GM18861 (cell line): Measurements from ENCODE around the gene KRT38.

Source experiments
- ATAC-seq: cut with Tn5 transposase; IDR thresholded peaks from one replicate; pipeline ENCODE4 v1.9.1; 2021; ENCODE audit not compliant: unreplicated experiment

KRT38 gene

DNA sequence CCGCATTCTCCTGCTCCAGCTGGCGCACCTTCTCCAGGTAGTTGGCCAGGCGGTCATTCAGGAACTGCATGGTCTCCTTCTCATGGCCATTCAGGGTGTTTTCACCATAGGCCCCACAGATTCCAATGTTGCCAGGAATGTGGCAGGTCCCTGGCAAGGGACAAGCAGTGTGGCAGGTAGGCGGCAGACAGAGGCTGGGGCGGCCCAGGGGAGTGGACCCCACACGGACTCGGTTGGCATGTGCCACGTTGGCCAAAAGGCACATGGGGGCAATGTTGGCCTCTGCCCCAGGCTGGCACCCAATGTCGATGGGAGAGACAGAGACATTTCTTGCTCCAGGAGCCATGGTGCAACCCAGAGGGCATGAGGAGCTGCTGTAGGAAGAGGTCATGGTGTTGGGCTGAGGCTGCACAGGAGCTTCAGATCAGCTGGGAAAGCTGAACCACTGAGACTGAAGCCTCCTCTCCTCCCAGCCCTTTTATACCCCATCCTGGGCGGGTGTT is at the start of gene KRT38:
KRT38 (minus strand) TSS at position 453 of the 503 bp plus-strand sequence; CDS start at position 391, 62 bp downstream.
- no peak for ATAC-seq

DNA sequence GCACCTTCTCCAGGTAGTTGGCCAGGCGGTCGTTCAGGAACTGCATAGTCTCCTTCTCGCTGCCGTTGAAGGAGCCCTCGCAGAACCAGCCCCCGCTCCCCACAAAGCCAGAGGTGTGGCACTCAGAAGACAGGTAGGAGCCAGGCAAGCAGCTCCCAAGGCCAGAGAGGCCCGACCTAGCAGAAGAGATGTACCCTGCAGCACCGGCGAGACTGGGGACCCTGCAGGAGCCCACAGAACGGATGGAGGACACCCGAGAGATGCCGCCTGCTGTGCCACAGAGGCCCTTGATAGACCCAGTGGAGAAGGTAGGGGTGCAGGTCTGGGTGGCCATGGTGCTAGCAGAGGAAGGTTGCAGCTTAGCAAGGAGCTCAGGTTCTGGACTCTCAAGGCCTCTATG is 48.7 kb upstream of the KRT38 start, which contains the start of gene KRT36:
KRT36 (minus strand) TSS at position 380 of the 400 bp plus-strand sequence; CDS start at position 334, 46 bp downstream.
- no peak for ATAC-seq

DNA sequence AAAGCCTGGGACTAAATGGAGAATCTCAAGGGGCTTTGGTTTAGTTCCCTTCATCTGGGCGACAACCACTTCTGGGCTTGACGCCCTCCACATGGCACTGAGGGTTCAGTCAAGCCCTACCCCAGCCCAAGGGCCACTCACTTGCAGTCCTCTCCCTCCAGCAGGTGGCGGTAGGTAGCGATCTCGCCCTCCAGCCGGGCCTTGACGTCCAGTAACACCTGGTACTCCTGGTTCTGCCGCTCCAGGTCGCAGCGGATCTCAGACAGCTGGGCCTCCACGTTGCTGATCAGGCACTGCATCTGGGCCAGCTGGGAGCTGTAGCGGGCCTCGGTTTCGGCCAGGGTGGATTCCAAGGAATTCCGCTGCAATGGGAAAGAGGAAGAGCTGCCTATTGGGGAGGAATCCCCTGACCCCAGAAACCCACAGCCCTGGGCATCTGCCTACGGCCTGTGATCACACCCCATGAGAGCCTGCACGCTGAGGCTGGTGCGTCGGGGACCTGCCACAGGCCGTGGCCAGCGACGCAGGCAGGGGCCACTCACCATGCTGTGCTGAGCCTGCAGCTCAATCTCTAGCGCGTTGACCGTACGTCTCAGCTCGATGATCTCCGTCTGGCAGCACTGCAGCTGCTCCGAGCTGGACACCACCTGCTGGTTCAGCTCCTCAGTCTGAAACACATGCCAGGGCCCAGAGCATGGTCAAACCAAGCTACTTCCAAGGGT is 46.2 kb upstream of the KRT38 start:
- no peak for ATAC-seq

DNA sequence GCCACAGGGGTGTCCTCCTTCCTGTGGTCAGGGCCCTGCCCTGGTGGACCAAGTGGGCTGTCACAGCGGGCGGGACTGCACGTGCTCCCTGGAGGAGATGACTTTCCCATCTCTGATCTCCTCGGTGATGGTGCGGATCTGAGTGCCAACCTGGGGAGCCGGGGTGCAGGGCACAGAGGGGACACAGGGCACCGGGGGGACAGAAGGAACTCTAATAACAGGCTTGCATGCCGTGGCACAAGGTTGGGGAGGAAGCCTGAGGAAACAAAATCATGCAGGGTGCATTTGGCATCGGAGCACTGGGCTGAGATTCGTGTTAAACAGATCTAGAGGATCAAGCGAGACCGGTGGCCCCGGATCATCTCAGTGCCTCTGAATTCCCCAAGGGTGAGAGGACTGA is 45.5 kb upstream of the KRT38 start:
- no peak for ATAC-seq

DNA sequence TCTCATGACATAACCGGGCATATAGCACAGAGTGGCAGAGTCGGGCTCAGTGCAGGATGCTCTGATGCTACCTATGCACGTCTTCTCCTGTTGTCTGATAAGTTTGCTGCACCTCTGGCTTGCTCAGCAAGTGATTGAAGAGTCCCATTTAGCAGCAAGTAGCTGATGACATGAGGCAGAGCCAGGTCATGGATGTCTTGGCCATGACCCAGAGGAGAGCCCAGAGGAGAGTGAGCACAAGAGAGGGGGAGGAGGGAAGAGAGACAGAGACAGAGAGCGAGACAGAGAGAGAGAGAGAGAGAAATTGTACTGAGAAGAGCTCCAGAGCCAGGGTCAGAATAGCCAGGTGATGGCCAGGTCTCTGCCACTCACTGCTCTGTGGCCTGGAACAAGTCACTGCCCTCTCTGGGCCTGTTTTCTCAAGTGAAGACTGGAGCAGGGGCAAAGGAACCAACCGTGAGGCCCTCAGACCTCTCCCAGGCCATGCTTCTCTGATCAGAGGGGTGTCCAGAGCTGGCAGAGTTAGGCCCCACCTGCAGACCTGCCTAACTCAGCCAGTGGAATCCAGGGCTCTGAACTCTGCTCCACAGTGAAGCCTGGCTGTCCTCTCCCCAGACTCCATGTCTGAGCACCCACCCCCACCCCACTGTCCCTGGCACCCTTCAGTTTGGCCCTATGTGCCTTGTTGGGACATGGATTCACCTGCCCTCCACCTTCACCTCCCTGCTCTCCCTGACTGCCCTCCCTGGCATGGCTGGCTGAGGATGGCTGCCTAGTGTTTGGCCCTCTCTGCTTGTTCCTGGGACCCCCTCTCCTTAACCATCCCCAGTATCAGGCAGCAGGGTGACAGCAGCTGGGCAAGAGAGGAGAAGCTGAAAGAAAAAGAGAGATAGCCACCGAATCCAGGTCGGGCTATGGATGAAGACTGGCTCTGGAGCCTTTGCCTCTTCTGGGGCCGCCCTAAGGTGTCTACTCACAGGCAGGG is 44.4 kb upstream of the KRT38 start:
- no peak for ATAC-seq

DNA sequence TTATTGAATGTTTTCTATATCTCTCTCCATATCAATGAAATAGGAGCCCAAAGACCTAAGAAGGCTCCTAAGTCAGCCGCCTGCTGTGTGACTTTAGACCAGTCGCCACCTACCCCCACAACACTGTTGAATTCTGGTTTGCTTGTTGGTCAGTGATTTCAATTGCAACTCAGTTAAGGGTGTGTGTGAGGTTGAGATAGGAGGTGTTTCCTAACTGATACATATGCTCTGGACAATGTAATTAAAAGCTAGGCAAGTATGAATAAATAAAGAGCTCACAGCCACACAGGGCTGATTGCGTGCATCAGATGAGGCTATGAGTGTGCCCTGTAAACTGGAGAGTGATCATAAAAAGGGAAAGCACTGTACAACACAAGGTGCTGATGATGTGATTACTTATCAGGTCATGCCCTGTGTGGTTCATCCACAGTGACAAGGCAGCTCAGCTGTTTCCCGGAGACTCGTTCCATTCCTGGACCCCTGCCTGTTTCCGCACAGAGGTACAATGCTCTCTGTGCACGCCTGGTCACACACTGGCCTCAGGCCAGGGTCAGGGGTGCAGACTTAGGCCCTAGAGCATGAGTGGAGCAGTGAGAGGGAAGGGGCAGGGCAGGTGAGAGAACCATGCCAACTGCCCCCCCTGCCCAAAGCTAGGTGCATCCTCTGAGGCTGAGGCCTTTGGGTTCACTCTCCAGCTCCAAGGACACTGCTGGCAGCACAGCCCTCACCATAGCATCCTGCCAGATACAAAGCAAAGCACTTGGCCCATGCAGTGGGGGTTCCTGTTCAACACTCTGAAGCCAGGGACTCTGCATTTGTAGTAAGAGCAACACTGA is 43.4 kb upstream of the KRT38 start:
- no peak for ATAC-seq

DNA sequence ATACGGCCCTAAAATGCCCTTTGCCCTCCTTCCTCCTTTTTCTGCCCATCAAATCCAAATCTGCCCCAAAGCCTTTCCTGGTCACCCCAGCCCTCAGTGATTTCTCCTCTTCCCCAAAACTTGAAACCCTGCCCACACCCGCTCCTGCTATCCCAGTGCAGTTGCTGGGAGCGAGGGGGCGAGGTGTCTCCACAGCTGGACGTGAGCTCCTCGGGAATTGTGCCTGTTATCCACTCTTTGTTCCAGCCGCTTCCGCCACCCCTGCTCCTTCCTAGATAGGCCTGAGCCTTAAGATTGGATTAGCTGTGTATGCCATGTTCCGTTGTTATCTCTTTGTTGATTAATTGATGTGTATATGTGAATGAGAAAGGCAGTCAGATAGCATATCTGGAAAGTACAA is 42.7 kb upstream of the KRT38 start:
- no peak for ATAC-seq

DNA sequence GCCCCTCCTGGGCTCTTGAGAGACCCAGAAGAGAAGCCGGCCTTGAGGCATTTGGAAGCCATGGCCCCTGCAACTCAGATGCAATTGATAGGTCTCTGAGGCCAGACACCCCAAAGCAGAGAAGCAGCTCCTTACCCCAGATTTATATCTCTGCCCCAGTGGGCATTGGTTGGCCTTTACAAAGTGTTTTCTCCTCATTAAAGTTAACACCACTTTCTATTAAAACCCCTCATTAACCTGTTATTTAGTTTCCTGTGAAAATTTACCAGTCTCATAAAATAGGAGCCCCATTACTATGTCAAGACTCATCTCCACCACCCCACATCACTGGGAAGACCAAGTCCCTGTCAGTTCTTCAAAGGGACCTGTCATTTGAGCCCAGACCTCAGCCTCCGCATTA is 40.3 kb upstream of the KRT38 start, which contains the start of gene KRT35:
KRT35 (minus strand) TSS at position 116 of the 400 bp plus-strand sequence; CDS start at position 62, 54 bp downstream.
- ATAC-seq = no peak

DNA sequence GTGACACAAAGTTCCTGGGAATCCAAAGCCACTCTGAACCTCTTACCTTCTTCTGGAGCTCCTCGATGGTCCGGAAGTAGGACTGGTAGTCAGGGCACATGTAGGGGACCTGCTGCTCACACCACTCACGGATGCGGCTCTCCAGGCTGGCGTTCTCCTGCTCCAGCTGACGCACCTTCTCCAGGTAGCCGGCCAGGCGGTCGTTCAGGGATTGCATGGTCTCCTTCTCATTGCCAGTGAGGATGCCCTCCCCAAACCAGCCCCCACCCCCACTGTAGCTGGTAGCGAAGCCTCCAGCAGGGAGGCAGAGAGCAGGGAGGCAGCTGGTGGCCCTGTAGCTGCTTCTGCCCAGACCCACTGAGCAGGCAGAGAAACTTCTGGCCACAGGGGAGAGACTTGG is 39.8 kb upstream of the KRT38 start:
- no peak for ATAC-seq

DNA sequence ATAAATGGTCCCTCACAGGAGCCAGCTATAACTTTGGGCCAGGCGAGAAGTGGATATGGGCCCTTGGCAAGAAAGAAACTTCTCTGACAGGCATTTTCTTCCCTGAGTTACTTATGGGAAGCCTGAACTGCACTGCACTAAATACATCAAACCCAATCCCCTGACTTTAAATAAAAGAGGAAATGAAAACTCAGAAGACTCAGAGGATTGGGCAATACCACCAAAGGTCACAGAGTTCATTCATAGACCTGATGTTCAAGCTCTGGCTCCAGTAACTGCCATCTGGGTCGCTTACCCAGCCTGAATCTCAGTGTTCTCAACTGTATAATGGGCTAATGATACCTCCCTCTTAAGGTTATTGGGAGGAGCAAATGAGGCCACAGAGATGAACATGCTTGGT is 39.4 kb upstream of the KRT38 start:
- no peak for ATAC-seq

DNA sequence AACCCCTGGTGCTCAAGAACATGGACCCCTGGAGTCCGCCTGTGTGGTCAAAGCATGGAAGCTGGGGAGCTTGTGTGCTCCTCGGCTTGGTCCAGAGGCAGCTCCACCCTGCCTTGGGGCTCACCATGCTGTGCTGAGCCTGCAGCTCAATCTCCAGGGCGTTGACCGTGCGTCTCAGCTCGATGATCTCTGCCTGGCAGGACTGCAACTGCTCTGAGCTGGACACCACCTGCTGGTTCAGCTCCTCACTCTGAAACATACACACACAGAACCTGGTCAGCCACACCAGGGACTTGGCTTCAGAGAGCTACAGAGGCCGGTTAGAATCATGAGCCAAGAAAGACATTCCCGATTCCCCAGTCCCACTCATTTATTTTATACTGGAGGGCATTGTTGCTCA is 37.5 kb upstream of the KRT38 start:
- ATAC-seq = no peak

DNA sequence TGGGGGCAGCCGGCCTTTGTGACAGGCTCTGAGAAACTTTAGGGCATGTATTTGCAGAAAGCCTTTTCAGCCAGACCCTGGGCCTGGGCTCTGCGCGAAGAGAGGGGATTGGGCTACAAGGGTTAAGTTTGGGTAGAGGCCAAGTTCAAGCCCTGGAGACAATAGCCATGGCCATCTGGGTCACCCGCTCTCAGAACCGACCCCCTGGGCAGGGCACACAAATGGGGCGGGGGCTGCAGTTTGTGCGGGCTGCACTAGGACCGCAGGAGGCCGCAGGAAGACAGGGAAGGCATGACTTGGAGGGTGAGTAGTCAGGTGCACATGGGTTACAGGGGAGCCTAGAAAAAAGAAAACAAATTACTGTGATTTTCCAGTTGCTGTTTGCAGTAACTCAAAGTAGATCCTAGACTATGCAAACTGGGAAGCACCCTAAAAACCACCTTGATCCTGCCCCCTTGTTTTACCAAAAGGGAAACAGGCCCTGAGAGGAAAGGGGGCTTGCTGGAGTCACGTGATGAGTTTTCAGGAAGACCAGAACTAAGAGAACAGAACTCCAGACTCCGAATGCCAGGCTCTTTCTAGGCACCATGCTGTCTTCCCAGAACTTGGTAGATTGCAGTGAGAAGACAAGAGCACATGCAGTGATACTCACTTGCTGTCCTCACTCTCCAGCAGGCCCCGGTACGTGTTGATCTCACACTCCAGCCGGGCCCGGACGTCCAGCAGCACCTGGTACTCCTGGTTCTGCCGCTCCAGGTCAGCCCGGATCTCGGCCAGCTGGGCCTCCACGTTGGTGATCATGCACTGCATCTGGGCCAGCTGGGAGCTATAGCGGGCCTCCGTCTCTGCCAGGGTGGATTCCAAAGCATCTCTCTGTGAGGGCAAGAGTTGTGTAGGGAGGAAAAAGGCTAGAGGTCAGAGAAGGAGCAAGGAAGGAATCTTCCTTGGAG is 36.4 kb upstream of the KRT38 start:
- ATAC-seq = no peak

DNA sequence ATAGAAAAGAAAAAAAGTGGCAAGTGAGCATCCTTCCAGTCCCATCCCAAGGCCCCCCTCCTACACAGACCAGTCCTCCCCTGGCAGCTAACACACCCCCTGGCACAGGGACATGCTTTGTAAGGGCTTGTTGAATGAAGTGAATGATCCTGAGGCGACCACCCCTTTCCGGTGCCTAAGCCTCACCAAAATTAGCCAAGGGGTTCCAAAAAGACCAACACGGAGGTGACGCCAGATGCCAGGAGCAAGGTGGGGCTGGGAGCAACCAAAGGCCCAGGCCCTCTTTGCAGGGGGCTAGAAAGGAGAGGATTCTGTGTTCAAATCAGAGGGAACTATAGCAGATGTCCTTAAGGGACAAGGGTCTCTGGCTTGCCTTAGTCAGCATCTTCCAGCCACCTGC is 34.6 kb upstream of the KRT38 start:
- ATAC-seq = no peak

DNA sequence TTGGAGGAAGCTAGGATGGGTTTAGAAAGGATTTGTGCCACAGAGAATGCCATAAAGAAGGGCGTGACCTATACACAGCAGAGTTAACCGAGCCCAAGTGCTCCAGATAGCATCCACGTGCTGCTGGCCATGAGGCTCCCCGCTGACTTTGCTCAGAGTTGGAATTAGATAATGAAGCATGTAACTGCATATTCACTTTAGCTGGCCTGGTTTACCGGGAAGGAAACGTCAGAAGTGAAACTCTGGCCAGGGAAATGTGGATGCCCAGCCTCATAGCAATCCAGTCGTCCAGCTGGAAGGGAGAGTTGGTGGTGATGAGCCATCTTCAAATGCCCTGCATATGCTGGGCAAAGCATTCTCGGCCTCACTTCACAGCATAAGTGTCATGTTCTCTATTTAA is 34.1 kb upstream of the KRT38 start:
- ATAC-seq = no peak

DNA sequence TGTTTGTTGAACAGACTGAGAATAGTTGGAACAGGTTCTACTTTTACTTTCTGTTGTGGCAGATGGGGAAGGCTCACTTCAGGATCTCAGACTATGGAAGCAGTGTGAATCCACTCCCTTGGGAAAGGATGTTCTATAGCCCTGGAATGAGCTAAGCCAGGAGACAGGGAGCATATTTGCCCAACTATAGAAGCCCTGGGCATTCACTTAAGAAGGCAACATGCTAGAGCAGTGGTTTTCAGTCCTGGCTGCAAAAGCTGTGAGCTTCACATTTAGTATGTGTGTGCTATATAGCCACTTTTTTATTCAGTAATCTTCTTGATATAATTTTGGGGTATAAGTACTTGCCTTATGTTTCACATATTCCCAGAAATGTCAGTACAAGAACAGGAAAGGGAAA is 27.6 kb upstream of the KRT38 start:
- no peak for ATAC-seq

DNA sequence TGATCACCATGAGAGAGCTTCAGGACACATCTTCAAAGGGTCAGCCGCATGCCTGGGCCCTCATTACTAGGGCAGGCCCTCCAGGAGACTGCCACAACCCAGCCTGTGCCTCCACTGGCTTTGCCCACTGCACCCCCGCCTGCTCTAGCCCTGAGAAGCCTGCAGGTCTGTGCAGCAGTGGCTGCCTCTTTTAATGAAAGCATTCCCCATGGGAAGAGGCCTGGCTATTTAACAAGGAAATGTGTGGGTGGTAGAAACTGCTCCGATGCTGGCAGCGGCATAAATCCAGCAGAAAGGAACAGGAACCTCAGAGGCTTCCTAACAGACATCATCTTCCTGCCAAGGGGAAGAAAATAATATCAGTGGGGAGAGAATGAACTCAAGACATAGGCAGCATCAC is 26.8 kb upstream of the KRT38 start:
- ATAC-seq = no peak

DNA sequence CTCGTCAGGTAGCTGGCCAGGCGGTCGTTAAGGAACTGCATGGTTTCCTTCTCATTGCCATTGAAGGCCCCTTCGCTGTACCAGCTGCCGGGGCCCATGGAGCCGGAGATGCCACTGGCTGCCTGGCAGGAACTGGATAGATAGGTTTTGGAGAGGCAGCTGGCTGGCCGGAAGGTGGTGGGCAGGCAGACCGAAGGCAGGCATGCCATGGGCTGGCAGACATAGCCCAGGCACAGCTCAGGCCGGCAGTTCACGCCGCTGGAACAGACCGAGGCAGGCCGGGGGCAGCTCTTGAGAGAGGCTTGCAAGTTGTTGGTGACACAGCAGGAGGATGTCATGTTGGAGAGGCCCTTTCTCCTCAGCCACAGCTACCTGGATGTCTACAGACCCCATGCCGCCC is 26.2 kb upstream of the KRT38 start, which contains the start of gene KRT32:
KRT32 (minus strand) TSS at position 399 of the 400 bp plus-strand sequence; CDS start at position 338, 61 bp downstream.
- ATAC-seq = no peak

DNA sequence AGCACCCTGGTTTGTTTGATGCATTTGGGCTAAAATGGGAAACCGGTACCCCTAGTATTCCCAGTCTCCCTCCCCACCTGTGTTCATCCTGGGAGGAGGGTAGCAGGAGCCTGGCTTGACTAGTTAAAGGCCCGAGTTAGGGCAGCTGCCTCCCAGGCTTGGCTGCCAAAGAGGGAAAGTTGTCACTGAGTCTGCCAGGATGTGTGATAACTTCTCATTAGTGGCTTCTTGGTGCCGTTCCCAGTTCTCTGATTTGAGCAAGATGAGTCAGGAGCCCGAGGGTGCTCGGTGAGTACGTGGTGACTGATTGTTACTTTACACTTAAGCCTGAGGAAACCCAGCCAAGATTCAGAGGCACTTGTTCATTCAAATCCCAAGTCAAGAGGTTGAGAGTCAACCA is 23.9 kb upstream of the KRT38 start:
- no peak for ATAC-seq

DNA sequence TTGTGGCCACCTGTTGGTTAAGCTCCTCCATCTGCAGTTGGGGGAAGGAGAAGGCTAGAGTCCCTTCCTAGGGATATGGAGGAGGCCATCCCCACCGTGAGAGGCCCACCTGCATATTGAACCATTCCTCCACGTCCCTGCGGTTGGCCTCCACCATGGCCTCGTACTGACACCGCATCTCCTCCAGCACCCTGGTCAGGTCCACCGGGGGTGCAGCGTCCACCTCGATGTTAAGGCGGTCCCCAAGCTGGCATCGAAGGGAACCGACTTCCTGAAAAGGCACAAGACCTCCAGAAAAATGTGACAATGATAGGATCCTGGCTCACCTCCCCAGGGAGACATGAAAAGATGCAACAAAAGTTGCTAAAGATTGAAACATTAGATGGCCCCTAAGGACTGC is 23.4 kb upstream of the KRT38 start:
- no peak for ATAC-seq

DNA sequence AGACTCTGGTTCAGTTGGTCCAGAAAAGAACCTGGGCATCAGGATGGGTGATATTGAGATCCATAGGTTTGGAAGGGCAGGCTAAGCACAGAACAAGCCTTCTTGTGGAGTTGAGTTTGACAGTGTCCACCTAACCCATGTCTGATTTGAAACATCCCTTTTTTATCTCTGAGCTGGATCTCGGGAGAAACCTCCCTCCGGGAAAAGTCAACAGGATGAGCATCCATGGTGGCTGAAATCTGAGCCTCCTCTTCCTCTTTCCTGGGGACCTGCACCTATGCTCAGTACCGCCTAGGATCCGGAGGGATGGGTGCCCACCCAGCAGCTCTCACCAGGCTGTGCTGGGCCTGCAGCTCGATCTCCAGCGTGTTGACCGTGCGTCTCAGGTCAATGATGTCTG is 23.0 kb upstream of the KRT38 start:
- no peak for ATAC-seq
